H9 (cell line): ENCODE results near the gene RAI14. TPM values are rescaled to one million over a fixed set of nuclear protein-coding genes. Genes with fewer than 3 reads are reported as not detected.

Source experiments
- DNase-seq: peaks from one replicate; pipeline ENCODE4 v3.0.0-alpha.2; 2017
- H2AFZ ChIP-seq: one replicate; pipeline ENCODE4 v1.6.1; 2013; ENCODE audit warnings: mild to moderate bottlenecking, low read length, control low read depth, moderate library complexity
- H2AK5ac ChIP-seq: 2 replicates; pipeline ENCODE4 v1.6.1; 2013; ENCODE audit warnings: low read length, control low read depth, mixed read lengths; ENCODE audit not compliant: insufficient read length
- H2BK120ac ChIP-seq: one replicate; pipeline ENCODE4 v1.6.1; 2013; ENCODE audit warnings: low read depth, mild to moderate bottlenecking, low read length, control low read depth, inconsistent platforms; ENCODE audit not compliant: poor library complexity, severe bottlenecking
- H2BK12ac ChIP-seq: 2 replicates; pipeline ENCODE4 v1.6.1; 2013; ENCODE audit warnings: low read length, control low read depth, mixed read lengths, low read depth; ENCODE audit not compliant: insufficient read length
- H2BK15ac ChIP-seq: 2 replicates; pipeline ENCODE4 v1.6.1; 2013; ENCODE audit warnings: low read depth, low read length, control low read depth
- H2BK20ac ChIP-seq: one replicate; pipeline ENCODE4 v1.6.1; 2013; ENCODE audit warnings: low read depth, mild to moderate bottlenecking, low read length, control low read depth, inconsistent platforms; ENCODE audit not compliant: poor library complexity, severe bottlenecking
- H2BK5ac ChIP-seq: 2 replicates; pipeline ENCODE4 v1.6.1; 2013; ENCODE audit warnings: low read length, control low read depth, mixed read lengths; ENCODE audit not compliant: insufficient read length
- H3K14ac ChIP-seq: 2 replicates; pipeline ENCODE4 v1.6.1; 2013; ENCODE audit warnings: low read length, control low read depth; ENCODE audit not compliant: insufficient read depth
- H3K18ac ChIP-seq: 2 replicates; pipeline ENCODE4 v1.6.1; 2013; ENCODE audit warnings: low read depth, mild to moderate bottlenecking, mixed read lengths, low read length, control low read depth; ENCODE audit not compliant: insufficient read length
- H3K23ac ChIP-seq: 2 replicates; pipeline ENCODE4 v1.6.1; 2013; ENCODE audit warnings: low read length, control low read depth, mixed read lengths, low read depth; ENCODE audit not compliant: insufficient read length
- H3K23me2 ChIP-seq: 2 replicates; pipeline ENCODE4 v1.6.1; 2013; ENCODE audit warnings: low read depth, mild to moderate bottlenecking, mixed read lengths, low read length, control low read depth; ENCODE audit not compliant: insufficient read length, poor library complexity, severe bottlenecking
- H3K27ac ChIP-seq: 2 replicates; pipeline ENCODE4 v1.5.1; 2013; ENCODE audit warnings: low read length, control low read depth, mixed read lengths, low read depth; ENCODE audit not compliant: insufficient read length
- H3K27me3 ChIP-seq: 2 replicates; pipeline ENCODE4 v1.6.1; 2013; ENCODE audit warnings: low read length, control low read depth, inconsistent platforms; ENCODE audit not compliant: insufficient read depth
- H3K4ac ChIP-seq: 2 replicates; pipeline ENCODE4 v1.6.1; 2013; ENCODE audit warnings: low read depth, mild to moderate bottlenecking, control low read depth, inconsistent platforms, low read length, moderate library complexity
- H3K4me1 ChIP-seq: 2 replicates; pipeline ENCODE4 v1.6.1; 2013; ENCODE audit warnings: low read length, control low read depth, inconsistent platforms; ENCODE audit not compliant: insufficient read depth
- H3K4me2 ChIP-seq: 2 replicates; pipeline ENCODE4 v1.6.1; 2013; ENCODE audit warnings: low read length, control low read depth, mixed read lengths; ENCODE audit not compliant: insufficient read length, insufficient read depth
- H3K56ac ChIP-seq: 2 replicates; pipeline ENCODE4 v1.6.1; 2013; ENCODE audit warnings: low read depth, mild to moderate bottlenecking, mixed read lengths, low read length, control low read depth; ENCODE audit not compliant: insufficient read length
- H3K79me1 ChIP-seq: 2 replicates; pipeline ENCODE4 v1.6.1; 2013; ENCODE audit warnings: low read depth, mild to moderate bottlenecking, moderate library complexity, low read length, control low read depth, inconsistent platforms; ENCODE audit not compliant: insufficient read depth, poor library complexity, severe bottlenecking
- H3K79me2 ChIP-seq: 2 replicates; pipeline ENCODE4 v1.6.1; 2013; ENCODE audit warnings: low read length, control low read depth, inconsistent platforms; ENCODE audit not compliant: insufficient read depth
- H3K9ac ChIP-seq: 2 replicates; pipeline ENCODE4 v1.6.1; 2013; ENCODE audit warnings: low read length, control low read depth, mixed read lengths; ENCODE audit not compliant: insufficient read length; ENCODE audit errors: extremely low read depth
- H3K9me3 ChIP-seq: one replicate; pipeline ENCODE4 v1.6.1; 2013; ENCODE audit warnings: low read depth, low read length, inconsistent platforms; ENCODE audit not compliant: control insufficient read depth
- H3T11ph ChIP-seq: one replicate; pipeline ENCODE4 v1.6.1; 2013; ENCODE audit warnings: mild to moderate bottlenecking, low read length, control low read depth, inconsistent platforms
- H4K20me1 ChIP-seq: one replicate; pipeline ENCODE4 v1.6.1; 2013; ENCODE audit not compliant: control insufficient read depth, insufficient read length, insufficient read depth
- H4K5ac ChIP-seq: 2 replicates; pipeline ENCODE4 v1.6.1; 2013; ENCODE audit warnings: low read depth, mild to moderate bottlenecking, mixed read lengths, low read length, control low read depth; ENCODE audit not compliant: insufficient read length
- H4K8ac ChIP-seq: replicated peaks from 2 replicates; pipeline ENCODE4 v1.6.1; 2013; ENCODE audit warnings: low read length, control low read depth, mixed read lengths, low read depth; ENCODE audit not compliant: insufficient read length
- H4K91ac ChIP-seq: 2 replicates; pipeline ENCODE4 v1.6.1; 2013; ENCODE audit warnings: low read depth, mild to moderate bottlenecking, moderate library complexity, mixed read lengths, low read length, control low read depth; ENCODE audit not compliant: insufficient read length
- H3K27ac Mint-ChIP-seq, 3 experiments: 2 replicates in 2 of 3; 3 replicates in 1 of 3; pipeline ENCODE4 v1.8.0; 2020 to 2021; ENCODE audit warnings: mixed read lengths in 3 of 3, mild to moderate bottlenecking in 1 of 3, moderate library complexity in 1 of 3
- H3K27me3 Mint-ChIP-seq: 2 replicates; pipeline ENCODE4 v1.8.0; 2021; ENCODE audit warnings: low read depth, mild to moderate bottlenecking, moderate library complexity, mixed read lengths
- H3K36me3 Mint-ChIP-seq, 3 experiments: 2 replicates in 2 of 3; 3 replicates in 1 of 3; pipeline ENCODE4 v1.8.0; 2020 to 2021; ENCODE audit warnings: low read depth in 3 of 3, mixed read lengths in 3 of 3; ENCODE audit not compliant: insufficient read depth in 1 of 3
- H3K4me1 Mint-ChIP-seq, 2 experiments: 2 replicates each; pipeline ENCODE4 v1.8.0; 2020; ENCODE audit warnings: mixed read lengths in 2 of 2
- H3K4me3 Mint-ChIP-seq, 2 experiments: 2 replicates in 1 of 2; 3 replicates in 1 of 2; pipeline ENCODE4 v1.8.0; 2020 to 2021; ENCODE audit warnings: mild to moderate bottlenecking in 2 of 2, mixed read lengths in 2 of 2, moderate library complexity in 1 of 2
- H3K9me3 Mint-ChIP-seq, 2 experiments: 2 replicates in 1 of 2; 3 replicates in 1 of 2; pipeline ENCODE4 v1.8.0; 2020; ENCODE audit warnings: mild to moderate bottlenecking in 2 of 2, mixed read lengths in 2 of 2, moderate library complexity in 1 of 2
- WGBS: extraction: QIAGEN DNeasy Blood & Tissue Kit; methylation state at CpG from one replicate; pipeline ENCODE4 v1.1.7; 2013; ENCODE audit warnings: missing lambda C conversion rate, low lambda C conversion rate, mixed read lengths; ENCODE audit not compliant: insufficient read length; ENCODE audit errors: extremely low coverage; 5-methylcytosine and 5-hydroxymethylcytosine counted together
- total RNA-seq: library from RNA; stranded (reverse); gene quantifications from 2 replicates; pipeline ENCODE4 v1.2.1, GENCODE V29; 2021
- TF ChIP-seq, protein P1 (sequence below): fragments of 200-600 bp; sonication (generic); conservative IDR thresholded peaks from 3 replicates; pipeline ENCODE4 v1.8.0; 2021; ENCODE audit warnings: antibody characterized with exemption, mild to moderate bottlenecking

Gene RAI14
- total RNA-seq, 1 experiment from 2014 or later, result 127 TPM

DNA sequence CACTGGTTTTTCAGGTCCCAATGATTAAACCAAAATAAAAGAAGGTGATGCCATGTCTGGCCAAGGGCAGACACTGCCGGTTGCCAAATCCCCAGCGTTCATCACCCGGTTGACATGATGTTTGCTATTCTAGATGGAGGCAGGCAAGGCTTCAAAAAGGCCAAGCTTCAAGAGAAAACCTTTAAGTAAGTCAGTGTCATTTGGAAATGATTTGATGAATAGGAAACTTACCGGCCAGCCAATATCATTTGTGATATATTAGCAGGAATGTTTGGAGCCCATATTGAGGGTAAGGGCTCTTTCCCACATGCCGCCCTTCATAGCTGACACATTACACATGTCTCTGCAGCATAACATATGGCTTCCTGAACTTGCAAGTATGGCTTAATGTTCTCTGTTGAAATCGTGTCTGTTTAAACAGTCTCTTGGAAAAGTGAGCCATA is 93.3 kb downstream of the RAI14 start:
- no peak overlapping the region for H3T11ph ChIP-seq
- H3K4me1 Mint-ChIP-seq, result peaks cover 27 to 31% of the 10 kb centered on the region in 2 experiments
- no peak overlapping the region for H3K4me3 Mint-ChIP-seq
- no peaks in the 10 kb centered on the region for H3K27me3 ChIP-seq
- no peaks in the 10 kb centered on the region for H3K27me3 Mint-ChIP-seq
- H2BK120ac ChIP-seq, result no peak overlapping the region
- peaks cover 3% of the 10 kb centered on the region for H3K4me1 ChIP-seq
- no peak overlapping the region for H3K9ac ChIP-seq
- H3K79me2 ChIP-seq, result peaks cover 9% of the 10 kb centered on the region; the same call in 1 of the 2 replicates
- H3K27ac ChIP-seq, result no peak overlapping the region
- no peak for DNase-seq
- TF ChIP-seq, protein P1, sequence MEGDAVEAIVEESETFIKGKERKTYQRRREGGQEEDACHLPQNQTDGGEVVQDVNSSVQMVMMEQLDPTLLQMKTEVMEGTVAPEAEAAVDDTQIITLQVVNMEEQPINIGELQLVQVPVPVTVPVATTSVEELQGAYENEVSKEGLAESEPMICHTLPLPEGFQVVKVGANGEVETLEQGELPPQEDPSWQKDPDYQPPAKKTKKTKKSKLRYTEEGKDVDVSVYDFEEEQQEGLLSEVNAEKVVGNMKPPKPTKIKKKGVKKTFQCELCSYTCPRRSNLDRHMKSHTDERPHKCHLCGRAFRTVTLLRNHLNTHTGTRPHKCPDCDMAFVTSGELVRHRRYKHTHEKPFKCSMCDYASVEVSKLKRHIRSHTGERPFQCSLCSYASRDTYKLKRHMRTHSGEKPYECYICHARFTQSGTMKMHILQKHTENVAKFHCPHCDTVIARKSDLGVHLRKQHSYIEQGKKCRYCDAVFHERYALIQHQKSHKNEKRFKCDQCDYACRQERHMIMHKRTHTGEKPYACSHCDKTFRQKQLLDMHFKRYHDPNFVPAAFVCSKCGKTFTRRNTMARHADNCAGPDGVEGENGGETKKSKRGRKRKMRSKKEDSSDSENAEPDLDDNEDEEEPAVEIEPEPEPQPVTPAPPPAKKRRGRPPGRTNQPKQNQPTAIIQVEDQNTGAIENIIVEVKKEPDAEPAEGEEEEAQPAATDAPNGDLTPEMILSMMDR, result no peak
- no peak overlapping the region for H2BK12ac ChIP-seq
- H2AK5ac ChIP-seq, result no peak overlapping the region
- no peak overlapping the region for H2BK20ac ChIP-seq
- no peaks in the 10 kb centered on the region for H3K23me2 ChIP-seq
- H3K9me3 Mint-ChIP-seq, result no peaks in the 10 kb centered on the region
- no peaks in the 10 kb centered on the region for H3K9me3 ChIP-seq
- H3K27ac Mint-ChIP-seq, result no peak overlapping the region
- H4K91ac ChIP-seq, result no peak overlapping the region
- H2AFZ ChIP-seq, result no peak overlapping the region
- H4K20me1 ChIP-seq, result no peaks in the 10 kb centered on the region
- H3K18ac ChIP-seq, result no peak overlapping the region
- H3K14ac ChIP-seq, result no peak overlapping the region
- peaks cover 8% of the 10 kb centered on the region for H3K79me1 ChIP-seq
- H3K4me2 ChIP-seq, result no peak overlapping the region
- no peak overlapping the region for H3K56ac ChIP-seq
- H3K4ac ChIP-seq, result no peak overlapping the region
- no peak overlapping the region for H4K8ac ChIP-seq
- no peak overlapping the region for H2BK15ac ChIP-seq
- no CpG with 5 or more reads among the region's 6 CpGs for WGBS
- H3K36me3 Mint-ChIP-seq, result peaks cover 6 to 12% (median 8%) of the 10 kb centered on the region in 3 experiments; a peak in 6 of 7 replicates
- no peak overlapping the region for H2BK5ac ChIP-seq
- no peak overlapping the region for H3K23ac ChIP-seq
- H4K5ac ChIP-seq, result no peak overlapping the region
